Endothelial cell of umbilical vein (primary cell): ENCODE measurements around the gene ATP8B3.

ENCODE experiments used
- POLR2A ChIP-seq: IDR thresholded peaks from 2 replicates; pipeline ENCODE4 v1.6.1; 2012; ENCODE audit warnings: low read depth, mild to moderate bottlenecking, control low read depth, low read length
- POLR2AphosphoS5 ChIP-seq: IDR thresholded peaks from 2 replicates; pipeline ENCODE4 v1.6.1; 2012; ENCODE audit warnings: low read depth, mild to moderate bottlenecking, control low read depth, low read length, moderate library complexity; ENCODE audit not compliant: insufficient read depth
- TF ChIP-seq, protein P1 (sequence below), 2 donors: IDR thresholded peaks; 1 replicate in 1 of 2; 2 replicates in 1 of 2; pipeline ENCODE4 v1.5.1; 2011; ENCODE audit warnings: low read length in 2 of 2, mild to moderate bottlenecking in 2 of 2, moderate library complexity in 2 of 2, control low read depth in 1 of 2, inconsistent platforms in 1 of 2, low read depth in 1 of 2; ENCODE audit not compliant: insufficient read depth in 1 of 2; ENCODE audit errors: extremely low read depth in 1 of 2
- TF ChIP-seq, protein P2 (sequence below): IDR thresholded peaks from 2 replicates; pipeline ENCODE4 v1.6.1; 2011; ENCODE audit not compliant: insufficient read depth, insufficient read length

DNA sequence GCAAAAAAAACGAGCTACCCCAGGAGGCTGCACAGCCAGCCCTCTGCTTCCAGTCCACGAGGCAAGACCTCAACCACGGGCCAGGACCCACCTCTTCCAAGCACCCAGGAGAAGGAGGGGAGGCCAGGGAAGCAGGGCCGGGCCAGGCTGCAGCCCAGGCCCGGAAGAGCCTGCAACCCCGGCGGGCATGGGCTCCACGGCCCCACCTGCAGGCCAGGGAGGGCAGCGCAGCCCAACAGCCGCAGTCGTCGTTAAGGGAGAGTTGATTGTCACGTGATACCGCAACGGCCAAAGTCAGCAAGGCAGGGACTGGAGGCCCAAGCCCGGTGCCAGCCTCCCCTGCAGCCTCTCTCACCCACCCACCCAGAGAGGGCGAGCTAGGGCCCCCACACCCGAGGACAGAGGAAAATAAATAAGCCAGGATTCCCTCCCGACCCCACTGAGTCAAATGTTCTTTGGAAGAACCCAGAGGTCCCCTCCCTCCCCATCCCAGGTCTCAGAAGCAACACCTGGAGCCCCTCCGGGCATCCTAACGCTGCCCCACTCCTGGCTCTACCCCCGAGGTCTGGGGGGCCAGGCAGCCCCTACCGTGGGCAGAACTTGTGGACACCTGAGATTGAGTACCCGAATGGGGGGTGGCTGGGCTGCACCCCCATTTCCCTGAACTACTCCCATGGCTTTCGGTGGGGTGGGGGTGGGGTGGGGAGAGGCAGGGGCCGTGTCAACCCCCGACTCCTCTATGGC is 41.4 kb upstream of the ATP8B3 start:
- TF ChIP-seq, protein P1, sequence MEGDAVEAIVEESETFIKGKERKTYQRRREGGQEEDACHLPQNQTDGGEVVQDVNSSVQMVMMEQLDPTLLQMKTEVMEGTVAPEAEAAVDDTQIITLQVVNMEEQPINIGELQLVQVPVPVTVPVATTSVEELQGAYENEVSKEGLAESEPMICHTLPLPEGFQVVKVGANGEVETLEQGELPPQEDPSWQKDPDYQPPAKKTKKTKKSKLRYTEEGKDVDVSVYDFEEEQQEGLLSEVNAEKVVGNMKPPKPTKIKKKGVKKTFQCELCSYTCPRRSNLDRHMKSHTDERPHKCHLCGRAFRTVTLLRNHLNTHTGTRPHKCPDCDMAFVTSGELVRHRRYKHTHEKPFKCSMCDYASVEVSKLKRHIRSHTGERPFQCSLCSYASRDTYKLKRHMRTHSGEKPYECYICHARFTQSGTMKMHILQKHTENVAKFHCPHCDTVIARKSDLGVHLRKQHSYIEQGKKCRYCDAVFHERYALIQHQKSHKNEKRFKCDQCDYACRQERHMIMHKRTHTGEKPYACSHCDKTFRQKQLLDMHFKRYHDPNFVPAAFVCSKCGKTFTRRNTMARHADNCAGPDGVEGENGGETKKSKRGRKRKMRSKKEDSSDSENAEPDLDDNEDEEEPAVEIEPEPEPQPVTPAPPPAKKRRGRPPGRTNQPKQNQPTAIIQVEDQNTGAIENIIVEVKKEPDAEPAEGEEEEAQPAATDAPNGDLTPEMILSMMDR (IDR thresholded peaks at IDR 0.05; ENCODE audit: extremely low read depth in 1 of 2, insufficient read depth in 1 of 2, low read depth in 1 of 2, low read length in 2 of 2): peak; percentile 92 to 96
- TF ChIP-seq POLR2AphosphoS5: no peak
- TF ChIP-seq, protein P2, sequence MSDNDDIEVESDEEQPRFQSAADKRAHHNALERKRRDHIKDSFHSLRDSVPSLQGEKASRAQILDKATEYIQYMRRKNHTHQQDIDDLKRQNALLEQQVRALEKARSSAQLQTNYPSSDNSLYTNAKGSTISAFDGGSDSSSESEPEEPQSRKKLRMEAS: peak; percentile 34
- TF ChIP-seq POLR2A: no peak
